HG03439 (cell line): ENCODE measurements around the gene KRT5.
"Not testable (repeated sequence)": the region's sequence is repeated elsewhere in the genome, so short reads cannot be mapped to it uniquely, and the experiment has no call there.

ENCODE experiments used
- ATAC-seq: cut with Tn5 transposase; IDR thresholded peaks from one replicate; pipeline ENCODE4 v1.9.1; 2021; ENCODE audit warnings: mild to moderate bottlenecking, moderate library complexity; ENCODE audit not compliant: unreplicated experiment

KRT5 gene

GRCh38 chr12:52521568-52522266, 1.5 kb upstream of the KRT5 start:
- ATAC-seq = no peak

GRCh38 chr12:52521175-52521567, 977 bp upstream of the KRT5 start:
- ATAC-seq = no peak

- ATAC-seq = no peak
Observed at GRCh38 chr12:52519387-52519703, 849 bp downstream of the KRT5 start.

- ATAC-seq = no peak
Observed at GRCh38 chr12:52518574-52519386, 1.4 kb downstream of the KRT5 start.

- ATAC-seq = no peak
Observed at GRCh38 chr12:52517888-52518287, 2.3 kb downstream of the KRT5 start.

- no peak for ATAC-seq
Observed at GRCh38 chr12:52517005-52517835, 3.0 kb downstream of the KRT5 start.

- ATAC-seq = no peak
Observed at GRCh38 chr12:52515927-52516831, 4.0 kb downstream of the KRT5 start.

- ATAC-seq = no peak
Observed at GRCh38 chr12:52515319-52515646, 4.9 kb downstream of the KRT5 start.

- ATAC-seq = no peak
Observed at GRCh38 chr12:52514471-52515318, 5.5 kb downstream of the KRT5 start.

- no peak for ATAC-seq
Observed at GRCh38 chr12:52513736-52514135, 6.5 kb downstream of the KRT5 start.

GRCh38 chr12:52508211-52508610, 12.0 kb downstream of the KRT5 start:
- ATAC-seq = no peak

- ATAC-seq = no peak
Observed at GRCh38 chr12:52506858-52507715, 13.1 kb downstream of the KRT5 start.

- no peak for ATAC-seq
Observed at GRCh38 chr12:52502877-52503276, 17.3 kb downstream of the KRT5 start.

- no peak for ATAC-seq
Observed at GRCh38 chr12:52501490-52501889, 18.7 kb downstream of the KRT5 start.

GRCh38 chr12:52500574-52500973, 19.6 kb downstream of the KRT5 start:
- not testable (repeated sequence) for ATAC-seq

GRCh38 chr12:52499806-52500560, 20.2 kb downstream of the KRT5 start:
- ATAC-seq = no peak

GRCh38 chr12:52498946-52499345, 21.2 kb downstream of the KRT5 start:
- no peak for ATAC-seq

- no peak for ATAC-seq
Observed at GRCh38 chr12:52497975-52498374, 22.2 kb downstream of the KRT5 start.
